Fibroblast of mammary gland (primary cell): ENCODE data around the gene ST6GAL1.
A peak's percentile ranks its signal among the peaks of the same experiment; 100 is the strongest.
"Not testable (repeated sequence)": the region's sequence is repeated elsewhere in the genome, so short reads cannot be mapped to it uniquely, and the experiment has no call there.

Experiments
- DNase-seq: peaks from one replicate; pipeline ENCODE4 v3.0.0-alpha.2; 2010; ENCODE audit warnings: low read depth
- H3K4me3 ChIP-seq: 2 replicates; pipeline ENCODE4 v1.5.1; 2011; ENCODE audit warnings: low read depth, mild to moderate bottlenecking, low read length, moderate library complexity; ENCODE audit not compliant: control insufficient read depth
- TF ChIP-seq, protein P1 (sequence below): conservative IDR thresholded peaks from 2 replicates; pipeline ENCODE4 v1.5.1; 2011; ENCODE audit warnings: low read depth, low read length, inconsistent platforms; ENCODE audit not compliant: control insufficient read depth, insufficient read depth

The ST6GAL1 gene

GRCh38 chr3:186888569-186888968 lies 41.8 kb upstream of the ST6GAL1 start:
- H3K4me3 ChIP-seq, result no peak overlapping the region
- DNase-seq, result no peak
- TF ChIP-seq, protein P1, sequence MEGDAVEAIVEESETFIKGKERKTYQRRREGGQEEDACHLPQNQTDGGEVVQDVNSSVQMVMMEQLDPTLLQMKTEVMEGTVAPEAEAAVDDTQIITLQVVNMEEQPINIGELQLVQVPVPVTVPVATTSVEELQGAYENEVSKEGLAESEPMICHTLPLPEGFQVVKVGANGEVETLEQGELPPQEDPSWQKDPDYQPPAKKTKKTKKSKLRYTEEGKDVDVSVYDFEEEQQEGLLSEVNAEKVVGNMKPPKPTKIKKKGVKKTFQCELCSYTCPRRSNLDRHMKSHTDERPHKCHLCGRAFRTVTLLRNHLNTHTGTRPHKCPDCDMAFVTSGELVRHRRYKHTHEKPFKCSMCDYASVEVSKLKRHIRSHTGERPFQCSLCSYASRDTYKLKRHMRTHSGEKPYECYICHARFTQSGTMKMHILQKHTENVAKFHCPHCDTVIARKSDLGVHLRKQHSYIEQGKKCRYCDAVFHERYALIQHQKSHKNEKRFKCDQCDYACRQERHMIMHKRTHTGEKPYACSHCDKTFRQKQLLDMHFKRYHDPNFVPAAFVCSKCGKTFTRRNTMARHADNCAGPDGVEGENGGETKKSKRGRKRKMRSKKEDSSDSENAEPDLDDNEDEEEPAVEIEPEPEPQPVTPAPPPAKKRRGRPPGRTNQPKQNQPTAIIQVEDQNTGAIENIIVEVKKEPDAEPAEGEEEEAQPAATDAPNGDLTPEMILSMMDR, result no peak

DNA sequence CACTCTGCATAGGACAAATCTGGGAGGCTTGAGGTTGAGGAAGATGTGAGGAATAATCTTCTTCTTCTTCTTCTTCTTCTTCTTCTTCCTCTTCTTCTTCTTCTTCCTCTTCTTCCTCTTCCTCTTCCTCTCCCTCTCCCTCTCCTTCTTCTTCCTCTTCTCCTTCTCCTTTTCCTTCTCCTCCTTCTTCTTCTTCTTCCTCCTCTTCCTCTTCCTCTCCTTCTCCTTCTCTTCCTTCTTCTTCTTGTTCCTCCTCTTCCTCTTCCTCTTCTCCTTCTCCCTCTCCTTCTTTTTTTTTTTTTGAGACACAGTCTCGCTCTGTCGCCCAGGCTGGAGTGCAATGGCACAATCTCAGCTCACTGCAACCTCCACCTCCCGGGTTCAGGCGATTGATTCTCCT lies 40.6 kb upstream of the ST6GAL1 start:
- not testable (repeated sequence) for H3K4me3 ChIP-seq, DNase-seq

- no peak overlapping the region for H3K4me3 ChIP-seq
- DNase-seq, result no peak
- TF ChIP-seq, protein P1, result no peak
Observed at GRCh38 chr3:186890911-186891310, 39.4 kb upstream of the ST6GAL1 start.

- not testable (repeated sequence) for DNase-seq, H3K4me3 ChIP-seq
Observed at GRCh38 chr3:186893071-186893470, 37.3 kb upstream of the ST6GAL1 start.

DNA sequence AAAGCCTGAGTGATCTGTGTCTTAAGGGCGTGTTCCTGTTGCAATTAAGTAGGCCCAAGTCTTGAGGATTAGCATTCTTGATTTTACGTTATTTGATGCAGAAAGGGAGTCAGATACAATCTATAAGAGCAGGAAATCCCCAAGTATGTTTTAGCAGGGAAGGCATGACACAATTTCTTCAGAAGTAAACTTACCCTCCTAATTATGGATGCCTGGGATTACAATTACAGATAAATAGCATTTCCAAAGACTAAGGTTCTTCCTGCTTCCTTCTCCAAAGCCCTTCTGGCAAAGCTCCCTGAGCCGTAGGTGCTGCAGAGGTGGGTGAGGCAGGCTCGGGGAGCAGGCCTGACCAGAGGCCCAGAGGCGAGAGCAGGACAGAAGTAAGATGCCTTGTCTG lies 34.9 kb upstream of the ST6GAL1 start:
- no peak overlapping the region for H3K4me3 ChIP-seq
- TF ChIP-seq, protein P1, result no peak
- no peak for DNase-seq

DNA sequence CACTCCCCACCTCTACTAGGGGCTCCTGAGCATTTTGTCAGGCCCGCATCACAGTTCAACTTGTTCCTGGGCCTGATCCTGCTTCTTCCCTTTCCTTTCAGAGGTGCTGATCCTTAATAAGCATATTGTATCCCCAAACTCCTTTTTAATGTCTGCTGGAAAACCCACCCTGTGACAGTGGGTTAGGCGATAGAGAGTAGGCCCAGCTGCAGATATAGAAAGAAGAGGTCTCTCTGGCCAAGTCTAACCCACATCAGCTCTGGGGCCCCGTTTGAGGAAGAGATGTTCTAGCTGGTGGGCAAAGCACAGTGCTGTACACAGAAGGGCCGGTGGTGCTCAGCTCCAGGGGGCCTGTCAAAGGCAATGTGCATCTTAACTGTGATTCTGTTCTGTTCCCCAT lies 34.3 kb upstream of the ST6GAL1 start:
- H3K4me3 ChIP-seq, result no peak overlapping the region
- TF ChIP-seq, protein P1, result no peak
- no peak for DNase-seq

- H3K4me3 ChIP-seq, result no peak overlapping the region
- no peak for DNase-seq
- TF ChIP-seq, protein P1, result no peak
Observed at GRCh38 chr3:186896875-186897274, 33.5 kb upstream of the ST6GAL1 start.

DNA sequence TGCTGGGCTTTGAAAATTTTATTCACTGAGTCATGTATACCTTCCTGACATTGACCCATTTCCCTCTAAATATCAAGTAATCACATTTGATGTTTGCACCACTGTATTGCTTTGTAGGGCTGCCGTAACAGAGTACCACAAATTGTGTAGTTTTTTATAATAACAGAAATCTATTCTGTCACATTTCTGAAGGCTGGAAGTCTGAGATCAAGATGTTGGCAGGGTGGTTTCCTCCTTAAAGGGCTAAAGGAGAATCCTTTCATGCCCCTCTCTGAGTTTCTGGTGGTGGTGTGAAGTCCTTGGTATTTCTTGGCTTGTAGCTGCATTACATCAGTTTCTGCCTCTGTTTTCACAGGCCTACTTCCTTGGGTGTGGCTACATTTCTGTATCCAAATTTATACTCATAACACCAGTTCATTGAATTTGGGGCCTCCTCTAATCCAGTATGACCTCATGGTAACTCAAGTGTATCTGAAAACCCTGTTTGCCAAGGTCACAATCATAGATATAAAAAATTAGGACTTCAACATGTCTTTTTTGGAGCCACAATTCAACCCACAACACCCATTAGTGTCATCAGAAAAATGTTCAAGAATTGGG lies 29.1 kb upstream of the ST6GAL1 start:
- H3K4me3 ChIP-seq, result no peak overlapping the region
- DNase-seq, result peak; percentile 10
- TF ChIP-seq, protein P1, result no peak
